A673 (cell line): ENCODE data around the gene CHST15. TPM values are rescaled to one million over a fixed set of nuclear protein-coding genes. Genes with fewer than 3 reads are reported as not detected.

ENCODE experiments used
- BruUV-seq: library from RNA; stranded (reverse); fragments of 400-500 nt; replicated peaks from 2 replicates; lab custom pipeline; 2021; lab: Mats Ljungman, UMichigan
- CTCF ChIA-PET: fragments of 300-600 bp; sonication (Branson Sonifier 250); formaldehyde crosslinking; loops from one replicate; lab custom pipeline; 2022; ENCODE audit warnings: antibody characterized with exemption; lab: Charles Lee
- POLR2A ChIA-PET: fragments of 300-600 bp; sonication (Branson Sonifier 250); formaldehyde crosslinking; loops from one replicate; lab custom pipeline; 2022; ENCODE audit warnings: antibody characterized with exemption; ENCODE audit not compliant: low non-redundant PET; lab: Charles Lee
- DNase-seq: peaks from one replicate; pipeline ENCODE4 v3.0.0-alpha.2; 2015; ENCODE audit warnings: low spot score
- H3K27ac ChIP-seq: fragments of 200-600 bp; sonication (generic); 2 replicates; pipeline ENCODE4 v1.5.1; 2016; ENCODE audit warnings: mixed run types, low read depth, mild to moderate bottlenecking, mixed read lengths, antibody characterized with exemption, low read length; ENCODE audit not compliant: poor library complexity, severe bottlenecking
- H3K27me3 ChIP-seq: fragments of 200-600 bp; sonication (generic); replicated peaks from 2 replicates; pipeline ENCODE4 v1.6.1; 2017; ENCODE audit warnings: mixed run types, low read depth, mild to moderate bottlenecking, mixed read lengths, antibody characterized with exemption, low read length; ENCODE audit not compliant: insufficient read depth, poor library complexity
- H3K36me3 ChIP-seq: fragments of 200-600 bp; sonication (generic); 2 replicates; pipeline ENCODE4 v1.6.1; 2016; ENCODE audit warnings: mixed run types, mild to moderate bottlenecking, mixed read lengths, antibody characterized with exemption, low read length; ENCODE audit not compliant: insufficient read depth, poor library complexity, severe bottlenecking
- H3K4me1 ChIP-seq: fragments of 200-600 bp; sonication (generic); 2 replicates; pipeline ENCODE4 v1.6.1; 2017; ENCODE audit warnings: mixed run types, mild to moderate bottlenecking, mixed read lengths, antibody characterized with exemption, low read length; ENCODE audit not compliant: insufficient read depth, poor library complexity, severe bottlenecking
- H3K4me3 ChIP-seq: fragments of 200-600 bp; sonication (generic); 2 replicates; pipeline ENCODE4 v1.5.1; 2016; ENCODE audit warnings: low read depth, mixed run types, mild to moderate bottlenecking, mixed read lengths, low read length; ENCODE audit not compliant: poor library complexity, severe bottlenecking
- H3K9me3 ChIP-seq: fragments of 200-600 bp; sonication (generic); 2 replicates; pipeline ENCODE4 v1.6.1; 2016; ENCODE audit warnings: mixed run types, low read depth, mild to moderate bottlenecking, mixed read lengths, antibody characterized with exemption, low read length; ENCODE audit not compliant: poor library complexity, severe bottlenecking
- EZH2 ChIP-seq: fragments of 200-600 bp; sonication (generic); IDR thresholded peaks from 2 replicates; pipeline ENCODE4 v1.6.1; 2017; ENCODE audit warnings: borderline replicate concordance, low read depth, mild to moderate bottlenecking, mixed read lengths, antibody characterized with exemption, low read length; ENCODE audit not compliant: poor library complexity, severe bottlenecking
- intact Hi-C: fragments of 100-400 bp; cut with micrococcal nuclease; formaldehyde crosslinking; loops from one replicate; pipeline ENCODE4 v1.10.0; 2022; ENCODE audit not compliant: unreplicated experiment
- total RNA-seq: library from RNA; stranded (reverse); gene quantifications from 2 replicates; pipeline ENCODE4 v1.2.3, GENCODE V29; 2021
- TF ChIP-seq, protein P1 (sequence below): fragments of 300-800, 200-600 bp; sonication (generic); conservative IDR thresholded peaks from 2 replicates; pipeline ENCODE4 v1.5.1; 2017; ENCODE audit warnings: low read depth, mild to moderate bottlenecking, antibody characterized with exemption, low read length, moderate library complexity, mixed read lengths

CHST15 gene
- total RNA-seq, 1 experiment from 2014 or later = 1.7 TPM

DNA sequence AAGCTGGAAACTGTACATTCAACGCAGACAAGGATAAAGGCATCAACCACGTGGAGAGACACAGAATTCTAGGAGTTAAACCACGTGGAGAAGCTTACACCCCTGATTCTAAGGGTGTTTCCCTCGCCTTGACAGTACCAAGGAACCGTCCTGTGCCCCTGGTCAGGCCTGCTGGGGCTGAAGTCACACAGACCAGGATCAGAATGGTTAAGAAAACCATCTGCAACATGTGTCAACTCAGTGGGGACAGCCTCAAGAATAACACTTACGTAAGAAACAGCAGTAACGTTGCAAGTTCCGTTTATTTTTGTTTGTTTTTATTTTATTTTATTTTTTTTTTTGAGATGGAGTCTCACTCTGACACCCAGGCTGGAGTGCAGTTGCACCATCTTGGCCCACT lies 55.6 kb downstream of the CHST15 start:
- POLR2A ChIA-PET = no interaction called here
- no peaks in the 10 kb centered on the region for H3K9me3 ChIP-seq
- no TSS peak for BruUV-seq
- no peaks in the 10 kb centered on the region for H3K4me1 ChIP-seq
- DNase-seq = no peak
- intact Hi-C loops = no loop called here
- no peak overlapping the region for H3K4me3 ChIP-seq
- no peaks in the 10 kb centered on the region for H3K27me3 ChIP-seq
- TF ChIP-seq, protein P1, sequence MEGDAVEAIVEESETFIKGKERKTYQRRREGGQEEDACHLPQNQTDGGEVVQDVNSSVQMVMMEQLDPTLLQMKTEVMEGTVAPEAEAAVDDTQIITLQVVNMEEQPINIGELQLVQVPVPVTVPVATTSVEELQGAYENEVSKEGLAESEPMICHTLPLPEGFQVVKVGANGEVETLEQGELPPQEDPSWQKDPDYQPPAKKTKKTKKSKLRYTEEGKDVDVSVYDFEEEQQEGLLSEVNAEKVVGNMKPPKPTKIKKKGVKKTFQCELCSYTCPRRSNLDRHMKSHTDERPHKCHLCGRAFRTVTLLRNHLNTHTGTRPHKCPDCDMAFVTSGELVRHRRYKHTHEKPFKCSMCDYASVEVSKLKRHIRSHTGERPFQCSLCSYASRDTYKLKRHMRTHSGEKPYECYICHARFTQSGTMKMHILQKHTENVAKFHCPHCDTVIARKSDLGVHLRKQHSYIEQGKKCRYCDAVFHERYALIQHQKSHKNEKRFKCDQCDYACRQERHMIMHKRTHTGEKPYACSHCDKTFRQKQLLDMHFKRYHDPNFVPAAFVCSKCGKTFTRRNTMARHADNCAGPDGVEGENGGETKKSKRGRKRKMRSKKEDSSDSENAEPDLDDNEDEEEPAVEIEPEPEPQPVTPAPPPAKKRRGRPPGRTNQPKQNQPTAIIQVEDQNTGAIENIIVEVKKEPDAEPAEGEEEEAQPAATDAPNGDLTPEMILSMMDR = no peak
- no peak for TF ChIP-seq EZH2
- no peak overlapping the region for H3K27ac ChIP-seq
- CTCF ChIA-PET = no interaction called here
- H3K36me3 ChIP-seq = no peaks in the 10 kb centered on the region

DNA sequence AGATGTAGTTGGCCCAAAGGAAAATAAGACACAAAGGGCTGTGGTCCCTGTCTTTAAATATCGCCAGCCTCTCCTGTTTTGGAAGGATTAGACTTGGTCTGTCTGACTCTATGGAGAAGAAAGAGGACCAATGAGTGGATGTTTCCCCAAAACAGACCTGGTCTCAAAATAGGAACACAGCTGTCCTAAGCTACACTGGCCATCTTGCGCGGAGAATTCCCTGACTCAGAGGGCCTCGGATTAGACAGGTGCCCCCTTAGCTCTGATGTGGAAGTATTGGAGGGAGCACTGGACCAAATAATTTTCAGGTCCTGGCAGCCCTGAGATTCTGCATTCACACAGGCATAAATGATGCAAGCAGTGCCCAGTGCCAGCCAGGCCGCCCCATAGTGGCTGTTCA lies 56.1 kb downstream of the CHST15 start:
- Histone ChIP-seq H3K27me3 (no peaks in the 10 kb centered on the region), H3K4me3 (no peak overlapping the region), H3K9me3 (no peaks in the 10 kb centered on the region), H3K4me1 (no peaks in the 10 kb centered on the region), H3K27ac (no peak overlapping the region), H3K36me3 (no peaks in the 10 kb centered on the region)
- no peak for DNase-seq
- ChIA-PET POLR2A (no interaction called here), CTCF (no interaction called here)
- no TSS peak for BruUV-seq
- intact Hi-C loops = no loop called here
- TF ChIP-seq, protein P1 = no peak
- no peak for TF ChIP-seq EZH2

GRCh38 chr10:124036746-124037145 lies 56.7 kb downstream of the CHST15 start:
- Histone ChIP-seq H3K4me3 (no peak overlapping the region), H3K9me3 (no peaks in the 10 kb centered on the region), H3K27me3 (peaks cover 3% of the 10 kb centered on the region), H3K4me1 (no peaks in the 10 kb centered on the region), H3K27ac (no peak overlapping the region), H3K36me3 (no peaks in the 10 kb centered on the region)
- intact Hi-C loops = no loop called here
- ChIA-PET CTCF (no interaction called here), POLR2A (no interaction called here)
- no TSS peak for BruUV-seq
- DNase-seq = no peak
- TF ChIP-seq EZH2 = no peak
- TF ChIP-seq, protein P1 = no peak
